Activated naive CD8-positive, alpha-beta T cell (primary cell): Measurements from ENCODE around the gene CSMD2.

ENCODE experiments used
- H3K27ac Mint-ChIP-seq: one replicate; pipeline ENCODE4 v1.8.0; 2021; ENCODE audit warnings: mixed read lengths
- H3K27me3 Mint-ChIP-seq: one replicate; pipeline ENCODE4 v1.8.0; 2021; ENCODE audit warnings: mixed read lengths
- H3K36me3 Mint-ChIP-seq: one replicate; pipeline ENCODE4 v1.8.0; 2021; ENCODE audit warnings: mixed read lengths
- H3K4me1 Mint-ChIP-seq: one replicate; pipeline ENCODE4 v1.8.0; 2021; ENCODE audit warnings: low read depth, mixed read lengths
- H3K4me3 Mint-ChIP-seq: one replicate; pipeline ENCODE4 v1.8.0; 2021; ENCODE audit warnings: mild to moderate bottlenecking, mixed read lengths
- H3K9me3 Mint-ChIP-seq: one replicate; pipeline ENCODE4 v1.8.0; 2021; ENCODE audit warnings: low read depth, mixed read lengths

Gene CSMD2

DNA sequence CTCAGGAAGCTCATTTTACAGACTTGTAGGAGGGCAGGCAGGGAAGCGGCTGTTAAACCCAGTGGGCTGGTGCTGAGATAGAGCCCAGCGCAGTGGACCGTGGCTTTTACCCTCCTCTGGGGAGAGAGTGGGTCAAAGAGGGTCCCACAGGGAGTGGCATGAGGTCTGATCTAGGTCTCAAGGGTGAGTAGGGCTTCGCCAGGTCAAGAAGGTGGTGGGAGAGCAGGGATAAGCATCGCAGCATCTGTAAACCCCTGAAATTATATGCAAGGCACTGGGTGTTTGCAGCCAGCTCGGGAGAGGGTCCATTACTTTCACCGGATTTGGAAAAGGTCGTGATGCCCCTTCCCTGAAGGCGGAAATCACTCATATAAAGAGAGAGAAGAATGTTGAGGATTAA, 603.5 kb downstream of the CSMD2 start:
- H3K4me1 Mint-ChIP-seq = no peaks in the 10 kb centered on the region
- no peaks in the 10 kb centered on the region for H3K36me3 Mint-ChIP-seq
- no peak overlapping the region for H3K4me3 Mint-ChIP-seq
- H3K9me3 Mint-ChIP-seq = no peaks in the 10 kb centered on the region
- no peak overlapping the region for H3K27ac Mint-ChIP-seq
- H3K27me3 Mint-ChIP-seq = peaks cover 4% of the 10 kb centered on the region

DNA sequence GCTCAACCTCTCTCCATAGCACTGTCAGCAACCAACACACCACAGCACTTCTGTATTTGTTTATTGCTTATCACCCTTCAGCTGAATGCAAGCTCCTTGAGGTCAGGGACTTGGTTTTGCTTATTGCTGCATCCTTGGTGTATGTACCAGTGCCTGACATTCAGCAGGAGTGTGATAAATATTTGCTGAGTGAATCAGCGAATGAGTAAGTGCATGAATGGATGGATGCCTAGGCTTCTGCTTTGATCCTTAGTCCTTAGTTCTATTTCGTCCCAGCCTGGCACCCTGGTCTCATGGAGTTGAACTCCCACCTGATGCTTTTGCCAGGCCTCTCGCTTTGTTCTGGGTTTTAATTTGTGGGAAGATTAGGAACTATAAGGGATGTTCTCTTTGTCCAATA, 604.4 kb downstream of the CSMD2 start:
- peaks cover 4% of the 10 kb centered on the region for H3K27me3 Mint-ChIP-seq
- H3K4me1 Mint-ChIP-seq = no peaks in the 10 kb centered on the region
- H3K36me3 Mint-ChIP-seq = no peaks in the 10 kb centered on the region
- H3K4me3 Mint-ChIP-seq = no peak overlapping the region
- H3K27ac Mint-ChIP-seq = no peak overlapping the region
- H3K9me3 Mint-ChIP-seq = no peaks in the 10 kb centered on the region

DNA sequence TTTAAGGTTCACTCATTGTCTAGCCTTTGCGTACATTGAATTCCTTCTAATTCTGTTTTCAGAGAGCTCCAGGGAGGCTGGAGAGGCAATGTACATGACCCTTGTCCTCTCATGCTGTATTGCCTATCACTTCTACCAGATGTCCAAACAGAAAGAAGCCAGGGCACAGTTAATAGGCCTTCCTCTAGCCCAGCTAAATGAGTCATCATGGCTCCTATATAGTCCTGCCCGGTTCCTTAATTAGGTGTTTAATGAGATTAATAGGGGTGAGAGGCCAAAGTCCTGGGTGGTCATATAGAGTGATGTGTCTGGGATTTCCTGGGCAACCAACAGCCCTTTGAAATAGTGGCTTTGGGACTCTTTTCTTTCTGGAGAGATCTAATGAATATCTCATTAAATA, 616.3 kb downstream of the CSMD2 start:
- no peaks in the 10 kb centered on the region for H3K36me3 Mint-ChIP-seq
- no peaks in the 10 kb centered on the region for H3K4me1 Mint-ChIP-seq
- H3K27ac Mint-ChIP-seq = no peak overlapping the region
- H3K27me3 Mint-ChIP-seq = peaks cover 4% of the 10 kb centered on the region
- H3K9me3 Mint-ChIP-seq = peaks cover 8% of the 10 kb centered on the region
- H3K4me3 Mint-ChIP-seq = no peak overlapping the region

DNA sequence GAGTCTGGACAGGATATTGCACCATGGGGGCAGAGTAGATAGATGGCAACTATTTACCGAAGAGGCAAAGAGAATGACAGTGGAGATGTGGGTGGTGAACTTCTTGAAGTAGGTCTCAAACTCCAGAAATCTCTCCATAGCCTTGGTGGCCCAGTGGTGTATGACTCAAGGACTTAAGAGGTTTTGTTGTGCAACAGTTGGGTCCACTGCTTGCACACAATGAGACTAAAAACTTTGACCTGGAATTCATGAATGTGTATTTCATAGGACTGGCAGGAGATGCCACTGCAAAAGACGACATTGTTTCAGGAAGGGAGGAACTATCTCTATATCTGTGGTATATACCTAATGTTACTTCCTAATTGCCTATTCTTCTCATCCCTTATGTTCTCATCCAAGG, 616.7 kb downstream of the CSMD2 start:
- H3K27ac Mint-ChIP-seq = no peak overlapping the region
- no peak overlapping the region for H3K4me3 Mint-ChIP-seq
- H3K4me1 Mint-ChIP-seq = no peaks in the 10 kb centered on the region
- H3K27me3 Mint-ChIP-seq = peaks cover 4% of the 10 kb centered on the region
- no peaks in the 10 kb centered on the region for H3K36me3 Mint-ChIP-seq
- H3K9me3 Mint-ChIP-seq = peaks cover 8% of the 10 kb centered on the region

DNA sequence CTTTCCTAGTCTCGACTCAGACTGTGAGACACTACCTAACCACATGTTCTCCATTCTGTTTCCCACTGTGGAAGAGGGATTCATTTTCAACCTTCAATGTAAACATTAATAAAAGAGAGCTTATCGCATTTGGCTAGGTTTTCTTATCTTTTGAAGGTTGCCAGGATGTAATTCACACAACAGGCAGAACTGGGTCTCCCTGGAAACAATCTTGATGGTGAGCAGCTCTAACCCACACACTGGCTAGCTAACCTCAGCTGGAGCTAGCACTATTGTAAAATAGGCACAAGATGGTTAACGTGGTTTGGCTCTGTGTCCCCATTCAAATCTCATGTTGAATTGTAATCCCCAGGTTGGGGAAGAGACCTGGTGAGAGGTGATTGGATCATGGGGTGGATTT, 617.5 kb downstream of the CSMD2 start:
- H3K27me3 Mint-ChIP-seq = peaks cover 4% of the 10 kb centered on the region
- no peaks in the 10 kb centered on the region for H3K36me3 Mint-ChIP-seq
- H3K4me3 Mint-ChIP-seq = no peak overlapping the region
- H3K4me1 Mint-ChIP-seq = no peaks in the 10 kb centered on the region
- peaks cover 8% of the 10 kb centered on the region for H3K9me3 Mint-ChIP-seq
- H3K27ac Mint-ChIP-seq = no peak overlapping the region

DNA sequence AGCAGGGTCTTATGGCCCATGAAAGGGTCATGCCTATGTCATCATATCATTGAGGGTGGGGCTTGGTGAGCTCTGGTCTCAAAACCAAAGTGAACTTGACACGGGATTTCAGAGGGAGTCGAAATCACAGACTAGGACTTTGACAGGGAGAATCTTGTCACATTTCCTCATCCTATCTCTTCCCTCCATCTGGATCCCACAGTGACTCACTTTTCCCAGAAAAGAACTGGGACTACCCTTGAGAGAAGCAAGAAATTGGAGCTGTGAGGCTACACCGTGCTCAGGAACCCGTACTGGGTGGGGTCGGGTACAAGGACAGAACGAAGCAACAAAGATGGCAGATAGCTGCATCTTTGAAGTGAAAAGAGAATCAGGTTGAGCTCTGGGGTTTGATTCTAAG, 623.1 kb downstream of the CSMD2 start:
- no peaks in the 10 kb centered on the region for H3K36me3 Mint-ChIP-seq
- H3K4me3 Mint-ChIP-seq = no peak overlapping the region
- H3K27me3 Mint-ChIP-seq = peaks cover 5% of the 10 kb centered on the region
- no peak overlapping the region for H3K27ac Mint-ChIP-seq
- peaks cover 5% of the 10 kb centered on the region for H3K4me1 Mint-ChIP-seq
- H3K9me3 Mint-ChIP-seq = no peaks in the 10 kb centered on the region

DNA sequence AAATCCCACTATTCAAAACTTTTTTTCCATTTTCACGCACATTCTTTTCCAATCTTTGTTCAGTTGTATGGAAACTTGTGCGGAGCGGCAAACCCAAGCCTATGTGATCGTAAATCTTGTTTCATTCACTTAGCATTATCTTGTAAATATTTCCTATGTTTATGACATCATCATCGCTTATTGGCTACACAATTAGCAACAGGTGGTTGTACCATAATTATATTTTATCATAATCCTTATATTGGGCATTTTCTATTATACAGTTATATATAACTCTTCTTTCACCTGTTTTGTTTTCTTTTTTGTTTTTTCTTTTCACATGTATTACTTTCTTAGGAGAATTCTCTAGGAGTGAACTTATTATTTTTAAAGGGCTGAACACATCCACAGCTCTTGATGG, 627.1 kb downstream of the CSMD2 start:
- no peaks in the 10 kb centered on the region for H3K36me3 Mint-ChIP-seq
- no peak overlapping the region for H3K4me3 Mint-ChIP-seq
- no peak overlapping the region for H3K27ac Mint-ChIP-seq
- H3K27me3 Mint-ChIP-seq = peaks cover 7% of the 10 kb centered on the region
- no peaks in the 10 kb centered on the region for H3K9me3 Mint-ChIP-seq
- peaks cover 5% of the 10 kb centered on the region for H3K4me1 Mint-ChIP-seq

DNA sequence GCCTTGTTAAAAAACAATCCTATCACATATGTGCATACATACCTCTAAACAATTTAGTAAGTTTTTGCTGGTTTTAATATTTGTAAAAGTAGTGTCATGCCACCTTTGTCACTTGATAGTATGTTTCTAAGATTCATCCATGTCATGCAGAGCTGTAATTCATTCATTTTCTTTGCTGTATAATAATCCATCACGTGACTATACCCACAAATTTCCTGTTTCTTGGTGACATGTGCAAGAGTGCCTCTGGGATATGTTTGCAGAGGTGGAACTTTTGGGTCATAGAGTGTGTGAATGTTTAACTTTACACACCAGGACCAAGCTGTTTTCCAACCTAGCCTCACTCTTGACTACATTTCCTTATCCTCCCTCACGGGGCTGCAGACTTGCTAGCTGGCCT, 629.7 kb downstream of the CSMD2 start:
- Mint-ChIP-seq H3K27me3 (peaks cover 13% of the 10 kb centered on the region), H3K4me1 (peaks cover 5% of the 10 kb centered on the region), H3K27ac (no peak overlapping the region), H3K9me3 (peaks cover 6% of the 10 kb centered on the region), H3K4me3 (no peak overlapping the region), H3K36me3 (no peaks in the 10 kb centered on the region)

DNA sequence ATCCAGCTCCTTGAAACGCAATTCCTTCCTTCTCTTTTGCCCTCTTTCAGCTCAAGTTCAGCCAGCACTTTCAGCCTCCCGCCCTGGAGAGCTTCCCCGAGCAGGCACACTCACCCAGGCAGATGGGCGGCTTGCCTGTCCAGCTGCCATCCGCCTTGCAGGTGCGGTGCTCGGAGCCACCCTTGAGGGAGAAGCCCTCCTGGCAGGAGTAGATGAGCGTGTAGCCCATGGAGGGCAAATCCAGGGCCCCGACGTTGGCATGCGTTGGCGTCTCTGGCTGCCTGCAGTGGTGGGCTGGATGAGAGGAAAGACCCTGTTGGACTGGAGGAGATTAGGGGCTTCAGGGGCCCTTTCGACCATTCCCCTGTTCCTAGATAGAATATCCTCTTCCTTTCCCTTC, 632.1 kb downstream of the CSMD2 start:
- Mint-ChIP-seq H3K27ac (no peak overlapping the region), H3K27me3 (peaks cover 19% of the 10 kb centered on the region), H3K9me3 (peaks cover 7% of the 10 kb centered on the region), H3K36me3 (no peaks in the 10 kb centered on the region), H3K4me1 (no peaks in the 10 kb centered on the region), H3K4me3 (no peak overlapping the region)

DNA sequence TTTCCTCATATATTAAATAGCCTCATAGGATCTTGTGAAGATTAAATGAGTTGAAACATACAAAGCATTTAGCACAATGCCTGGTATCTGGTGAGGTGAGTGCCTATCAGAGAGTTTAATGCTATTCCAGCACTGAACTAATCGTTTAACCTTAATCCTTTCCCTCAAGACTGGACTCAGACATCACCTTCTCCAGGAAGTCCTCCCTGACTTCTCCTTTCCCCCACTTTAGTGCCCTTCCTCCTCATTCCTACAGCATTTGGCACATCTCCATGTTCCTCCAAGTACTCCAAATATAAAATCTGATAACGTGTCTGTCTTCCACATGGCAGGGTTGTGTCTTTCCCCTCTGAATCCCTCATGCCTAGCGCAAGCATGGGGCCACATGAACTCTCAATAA, 632.8 kb downstream of the CSMD2 start:
- Mint-ChIP-seq H3K36me3 (no peaks in the 10 kb centered on the region), H3K4me3 (no peak overlapping the region), H3K27me3 (peaks cover 19% of the 10 kb centered on the region), H3K4me1 (no peaks in the 10 kb centered on the region), H3K9me3 (peaks cover 7% of the 10 kb centered on the region), H3K27ac (no peak overlapping the region)

DNA sequence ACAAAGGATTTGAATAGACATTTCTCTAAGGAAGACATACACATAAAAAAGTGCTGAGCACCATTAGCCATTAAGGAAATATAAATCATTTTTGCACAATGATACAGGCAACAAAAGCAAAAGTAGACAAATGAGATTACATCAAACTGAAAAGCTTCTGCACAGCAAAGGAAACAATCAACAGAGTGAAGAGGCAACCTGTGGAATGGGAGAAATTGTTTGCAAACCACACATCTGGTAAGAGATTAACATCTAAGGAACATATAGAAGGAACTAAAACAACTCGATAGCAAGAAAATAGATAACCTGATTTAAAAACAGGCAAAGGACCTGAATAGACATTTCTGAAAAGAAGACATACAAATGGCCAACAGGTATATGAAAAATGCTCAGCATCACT, 635.1 kb downstream of the CSMD2 start:
- Mint-ChIP-seq H3K4me1 (no peaks in the 10 kb centered on the region), H3K27ac (no peak overlapping the region), H3K4me3 (no peak overlapping the region), H3K9me3 (peaks cover 7% of the 10 kb centered on the region), H3K36me3 (no peaks in the 10 kb centered on the region), H3K27me3 (peaks cover 23% of the 10 kb centered on the region)

DNA sequence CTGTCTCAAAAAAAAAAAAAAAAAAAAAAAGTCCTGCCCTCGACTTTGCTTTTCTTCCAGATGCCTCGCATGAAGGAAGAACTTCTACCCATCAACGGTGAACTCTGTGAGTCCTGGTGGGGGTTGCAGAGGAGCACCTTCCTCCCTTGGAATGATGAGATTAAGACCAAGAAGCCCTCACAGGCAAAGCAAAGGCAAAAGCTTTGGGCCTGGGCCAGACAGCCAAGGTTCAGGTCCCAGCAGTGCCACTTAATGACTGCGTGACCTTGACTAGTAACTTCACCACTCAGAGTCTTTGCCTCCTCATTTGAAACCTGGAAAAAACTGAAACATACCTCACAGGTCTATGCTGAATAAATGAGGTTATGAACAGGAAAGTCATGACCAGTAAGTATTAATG, 637.1 kb downstream of the CSMD2 start:
- Mint-ChIP-seq H3K4me1 (no peaks in the 10 kb centered on the region), H3K36me3 (no peaks in the 10 kb centered on the region), H3K27me3 (peaks cover 26% of the 10 kb centered on the region), H3K9me3 (peaks cover 7% of the 10 kb centered on the region), H3K4me3 (no peak overlapping the region), H3K27ac (no peak overlapping the region)

DNA sequence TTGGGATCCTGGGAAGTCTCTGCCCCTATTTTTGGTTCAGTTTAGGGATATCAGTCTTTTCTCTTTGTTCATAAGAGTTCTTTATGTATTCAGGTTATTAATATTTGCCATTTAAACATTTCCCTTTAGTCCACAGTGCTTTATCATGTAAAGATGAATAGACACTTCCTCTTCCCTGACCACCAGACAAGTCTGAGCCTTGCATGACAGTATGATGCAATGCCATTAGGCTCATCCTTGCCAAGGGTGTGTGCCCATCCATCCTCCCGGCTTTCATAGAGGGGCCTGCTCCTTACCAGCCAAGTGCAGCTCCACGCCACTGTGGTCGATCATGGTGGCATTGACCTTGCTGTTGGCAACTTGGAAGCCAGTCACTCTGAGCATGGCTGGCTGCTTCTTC, 640.4 kb downstream of the CSMD2 start:
- Mint-ChIP-seq H3K27me3 (peaks cover 24% of the 10 kb centered on the region), H3K4me1 (no peaks in the 10 kb centered on the region), H3K27ac (no peak overlapping the region), H3K4me3 (no peak overlapping the region), H3K36me3 (no peaks in the 10 kb centered on the region), H3K9me3 (no peaks in the 10 kb centered on the region)

DNA sequence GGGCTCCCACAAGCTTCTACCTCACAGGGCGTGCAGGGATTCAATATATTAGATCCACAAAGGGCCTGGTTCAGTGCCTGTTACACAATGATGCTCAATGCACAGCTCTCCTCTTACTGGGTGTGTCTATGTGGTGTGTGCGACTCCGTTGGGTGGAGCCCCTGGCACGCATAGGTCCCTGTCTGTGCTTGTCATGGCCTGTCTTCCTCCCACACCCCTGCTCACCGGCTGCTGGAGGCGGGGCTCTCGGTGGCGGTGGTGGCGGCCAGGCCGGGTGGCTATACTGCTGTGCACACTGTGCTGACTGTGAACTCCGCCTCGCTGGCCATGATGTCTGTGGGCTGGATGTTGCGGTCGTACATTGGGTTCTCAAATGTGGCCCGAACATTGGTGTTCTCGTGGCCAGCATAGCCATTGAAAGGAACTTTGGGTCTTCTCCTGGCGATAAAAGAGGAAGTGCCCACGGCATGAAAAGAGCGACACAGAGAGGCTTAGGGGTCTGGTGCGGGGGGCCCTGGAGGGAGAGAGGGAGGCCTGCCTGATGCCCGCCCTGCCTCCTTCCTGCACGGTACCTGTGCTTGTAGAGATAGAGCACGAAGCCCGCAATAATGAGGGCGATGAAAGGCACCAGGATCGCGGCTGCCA, 645.7 kb downstream of the CSMD2 start:
- H3K27me3 Mint-ChIP-seq = peaks cover 13% of the 10 kb centered on the region
- H3K36me3 Mint-ChIP-seq = no peaks in the 10 kb centered on the region
- H3K27ac Mint-ChIP-seq = no peak overlapping the region
- no peak overlapping the region for H3K4me3 Mint-ChIP-seq
- H3K4me1 Mint-ChIP-seq = no peaks in the 10 kb centered on the region
- H3K9me3 Mint-ChIP-seq = no peaks in the 10 kb centered on the region

DNA sequence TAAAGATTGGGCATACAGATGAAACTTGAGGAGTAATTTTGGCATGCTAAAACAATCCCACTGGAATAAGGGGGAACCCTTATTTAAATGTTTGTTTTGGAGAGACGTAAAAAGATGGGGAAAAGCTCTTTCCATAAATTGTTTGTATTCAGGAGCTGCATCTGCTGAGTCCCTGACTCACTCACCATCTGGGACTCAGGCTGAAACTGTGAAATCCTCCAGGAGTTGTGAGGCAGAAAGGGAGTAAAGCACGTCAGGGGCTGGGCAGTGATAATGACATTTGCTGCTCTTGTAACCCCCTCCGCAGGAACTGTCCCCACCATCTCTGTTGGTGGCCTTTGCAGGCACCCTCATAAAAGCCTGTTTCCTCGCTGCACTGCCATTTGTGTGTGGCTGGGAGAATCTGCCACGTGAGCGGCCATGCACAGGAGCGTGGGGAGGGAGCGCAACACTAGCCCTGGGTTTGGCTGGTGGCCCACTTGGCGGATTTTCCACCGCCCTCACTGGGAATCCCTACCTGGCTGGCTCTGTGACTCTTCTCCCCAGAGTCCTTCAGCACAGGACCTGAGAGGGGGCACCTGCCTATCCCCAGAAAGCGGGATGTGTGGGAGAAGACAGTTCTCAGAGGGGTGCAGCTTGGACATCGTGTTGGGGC, 647.3 kb downstream of the CSMD2 start:
- H3K4me3 Mint-ChIP-seq = no peak overlapping the region
- H3K9me3 Mint-ChIP-seq = no peaks in the 10 kb centered on the region
- H3K36me3 Mint-ChIP-seq = no peaks in the 10 kb centered on the region
- no peaks in the 10 kb centered on the region for H3K4me1 Mint-ChIP-seq
- no peak overlapping the region for H3K27ac Mint-ChIP-seq
- H3K27me3 Mint-ChIP-seq = peaks cover 6% of the 10 kb centered on the region

DNA sequence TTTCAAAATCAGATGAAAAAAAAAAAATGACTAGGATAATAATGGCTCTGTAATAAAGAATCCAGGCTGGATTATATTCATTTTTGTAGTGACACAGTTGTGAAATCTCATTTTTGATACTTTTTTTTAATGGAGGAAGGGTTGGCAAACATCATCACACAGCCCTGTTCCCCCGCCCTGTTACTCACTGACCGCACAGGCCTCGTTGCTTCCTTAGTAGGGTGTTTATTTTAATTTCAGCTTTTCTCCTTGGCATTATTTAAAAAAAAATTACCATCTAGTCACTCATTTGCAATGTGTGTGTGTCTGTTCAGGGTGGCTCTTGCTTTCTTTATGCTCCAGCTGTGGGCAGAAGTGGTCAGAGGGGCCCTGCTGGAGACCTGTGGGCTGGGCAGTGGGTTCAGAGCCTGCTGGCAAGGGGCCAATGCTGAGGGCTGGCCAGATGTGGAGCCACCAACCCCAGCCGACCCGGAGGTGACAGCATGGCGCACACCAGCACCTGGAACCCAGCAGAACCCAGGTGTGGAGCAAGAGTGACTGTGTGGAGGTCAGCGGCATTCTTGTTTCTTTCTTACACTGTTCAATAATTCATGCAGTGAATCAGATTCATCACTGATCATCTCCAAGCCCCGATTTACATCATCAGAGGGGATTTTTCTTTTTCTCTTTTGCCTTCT, 648.0 kb downstream of the CSMD2 start:
- H3K4me3 Mint-ChIP-seq = no peak overlapping the region
- no peaks in the 10 kb centered on the region for H3K36me3 Mint-ChIP-seq
- no peaks in the 10 kb centered on the region for H3K9me3 Mint-ChIP-seq
- H3K4me1 Mint-ChIP-seq = no peaks in the 10 kb centered on the region
- H3K27ac Mint-ChIP-seq = no peak overlapping the region
- H3K27me3 Mint-ChIP-seq = no peaks in the 10 kb centered on the region
